Lung (tissue), 12 donors: ENCODE measurements around the gene CYB561A3. TPM values are rescaled to one million over a fixed set of nuclear protein-coding genes. Genes with fewer than 3 reads are reported as not detected.
A peak's percentile ranks its signal among the peaks of the same experiment; 100 is the strongest.

Experiments
- ATAC-seq: fragments of 200-7000 bp; cut with Tn5 transposase; one replicate; pipeline ENCODE4 v1.9.1; 2020; ENCODE audit warnings: moderate number of reproducible peaks; ENCODE audit not compliant: insufficient read depth, low FRiP score
- DNase-seq, 3 donors: peaks; one replicate each; pipeline ENCODE4 v3.0.0-alpha.2; 2013 to 2017
- H3K27ac ChIP-seq, 2 donors: one replicate each; pipeline ENCODE4 v1.5.1; 2013; ENCODE audit warnings: mild to moderate bottlenecking in 2 of 2, moderate library complexity in 2 of 2, control low read depth in 1 of 2, inconsistent platforms in 1 of 2, low read depth in 1 of 2, low read length in 1 of 2
- H3K27me3 ChIP-seq, 3 donors: one replicate each; pipeline ENCODE4 v1.5.1; 2013; ENCODE audit warnings: low read length in 2 of 3; ENCODE audit not compliant: control insufficient read depth in 3 of 3, insufficient read depth in 3 of 3
- H3K36me3 ChIP-seq, 4 donors: one replicate each; pipeline ENCODE4 v1.5.1; 2013; ENCODE audit warnings: low read length in 4 of 4, mild to moderate bottlenecking in 1 of 4, moderate library complexity in 1 of 4; ENCODE audit not compliant: control insufficient read depth in 4 of 4, insufficient read depth in 4 of 4
- H3K4me1 ChIP-seq, 5 donors: one replicate each; pipeline ENCODE4 v1.5.1; 2013; ENCODE audit warnings: low read length in 5 of 5, mild to moderate bottlenecking in 2 of 5, moderate library complexity in 1 of 5; ENCODE audit not compliant: control insufficient read depth in 5 of 5, insufficient read depth in 5 of 5
- H3K4me3 ChIP-seq: one replicate; pipeline ENCODE4 v1.5.1; 2013; ENCODE audit warnings: mild to moderate bottlenecking, control low read depth, moderate library complexity
- H3K9ac ChIP-seq, 2 donors: one replicate each; pipeline ENCODE4 v1.5.1; 2013; ENCODE audit warnings: low read length in 2 of 2, control low read depth in 1 of 2; ENCODE audit not compliant: insufficient read depth in 1 of 2
- H3K9me3 ChIP-seq, 4 donors: one replicate each; pipeline ENCODE4 v1.5.1; 2013; ENCODE audit warnings: low read length in 3 of 4, mild to moderate bottlenecking in 1 of 4, moderate library complexity in 1 of 4; ENCODE audit not compliant: control insufficient read depth in 4 of 4, insufficient read depth in 3 of 4
- WGBS, 2 donors: extraction: QIAGEN DNeasy Blood & Tissue Kit; methylation state at CpG; one replicate each; pipeline ENCODE4 v1.1.7; 2013; 5-methylcytosine and 5-hydroxymethylcytosine counted together
- polyA plus RNA-seq, 2 donors: library from polyadenylated mRNA; stranded (reverse); fragments of 200-250 nt; gene quantifications; one replicate each; pipeline ENCODE4 v1.2.1, GENCODE V29; 2013
- total RNA-seq, 2 donors: library from RNA; depleted of rRNA in 1 of 2; stranded (reverse); fragments of >200 nt in 1 of 2; gene quantifications; one replicate each; pipeline ENCODE4 v1.2.1, GENCODE V29; 2014 to 2021
- TF ChIP-seq, protein P1 (sequence below): IDR thresholded peaks from 2 replicates; pipeline ENCODE4 v1.5.1; 2012; ENCODE audit warnings: mild to moderate bottlenecking; ENCODE audit errors: control extremely low read depth, extremely low read depth
- donor health status: control.
- donor health status: control.
- donor health status: Bipolar disorder and iron deficiency.
- donor health status: healthy.
- donor health status: DM: yes; HTN: yes; CAD: no.

Gene CYB561A3
- total and polyA plus RNA-seq, 4 donors, result 20.8 to 51.3 (median 36.4) TPM

DNA sequence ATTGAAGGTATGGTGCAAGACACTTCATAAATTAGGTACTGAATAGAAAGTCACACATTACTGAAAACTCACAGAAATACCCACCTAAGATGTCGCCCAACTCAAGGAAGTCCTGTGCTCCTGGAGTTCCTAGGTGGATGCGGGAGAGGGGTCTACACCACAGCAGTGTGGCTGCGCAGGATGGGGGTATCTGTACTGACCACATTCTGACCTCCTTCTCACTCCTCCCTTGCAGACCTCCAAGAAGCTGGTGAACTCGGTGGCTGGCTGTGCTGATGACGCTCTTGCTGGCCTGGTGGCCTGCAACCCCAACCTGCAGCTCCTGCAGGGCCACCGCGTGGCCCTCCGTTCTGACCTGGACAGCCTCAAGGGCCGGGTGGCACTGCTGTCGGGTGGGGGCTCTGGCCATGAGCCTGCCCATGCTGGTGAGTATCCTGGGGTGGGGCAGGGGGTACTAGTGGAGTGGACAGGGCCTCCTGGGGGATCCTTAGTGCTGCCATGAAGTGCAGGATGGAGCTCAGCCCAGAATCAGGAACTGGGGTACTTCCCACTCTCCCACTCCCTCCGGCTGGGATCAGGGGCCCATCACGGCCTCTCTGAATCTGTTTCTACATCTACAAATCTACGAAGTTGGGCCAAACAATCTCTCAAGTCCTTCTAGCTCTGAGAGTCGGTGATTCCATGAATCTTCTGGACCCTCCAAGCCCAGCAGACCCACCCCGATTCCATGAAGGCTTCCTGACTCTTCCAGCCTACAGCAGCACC lies 23.8 kb downstream of the CYB561A3 start:
- Histone ChIP-seq H3K9me3 (no peaks in the 10 kb centered on the region), H3K4me3 (no peak overlapping the region), H3K27me3 (no peaks in the 10 kb centered on the region), H3K36me3 (peaks cover 0 to 12% (median 3%) of the 10 kb centered on the region in 4 donors), H3K27ac (no peak overlapping the region), H3K4me1 (peaks cover 0 to 16% (median 3%) of the 10 kb centered on the region in 5 donors), H3K9ac (no peak overlapping the region)
- ATAC-seq, result no peak
- DNase-seq, result no peak
- WGBS, 2 donors, result 96 to 97% methylated on average over 15 of the region's 15 CpGs
- TF ChIP-seq, protein P1, sequence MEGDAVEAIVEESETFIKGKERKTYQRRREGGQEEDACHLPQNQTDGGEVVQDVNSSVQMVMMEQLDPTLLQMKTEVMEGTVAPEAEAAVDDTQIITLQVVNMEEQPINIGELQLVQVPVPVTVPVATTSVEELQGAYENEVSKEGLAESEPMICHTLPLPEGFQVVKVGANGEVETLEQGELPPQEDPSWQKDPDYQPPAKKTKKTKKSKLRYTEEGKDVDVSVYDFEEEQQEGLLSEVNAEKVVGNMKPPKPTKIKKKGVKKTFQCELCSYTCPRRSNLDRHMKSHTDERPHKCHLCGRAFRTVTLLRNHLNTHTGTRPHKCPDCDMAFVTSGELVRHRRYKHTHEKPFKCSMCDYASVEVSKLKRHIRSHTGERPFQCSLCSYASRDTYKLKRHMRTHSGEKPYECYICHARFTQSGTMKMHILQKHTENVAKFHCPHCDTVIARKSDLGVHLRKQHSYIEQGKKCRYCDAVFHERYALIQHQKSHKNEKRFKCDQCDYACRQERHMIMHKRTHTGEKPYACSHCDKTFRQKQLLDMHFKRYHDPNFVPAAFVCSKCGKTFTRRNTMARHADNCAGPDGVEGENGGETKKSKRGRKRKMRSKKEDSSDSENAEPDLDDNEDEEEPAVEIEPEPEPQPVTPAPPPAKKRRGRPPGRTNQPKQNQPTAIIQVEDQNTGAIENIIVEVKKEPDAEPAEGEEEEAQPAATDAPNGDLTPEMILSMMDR, result no peak

DNA sequence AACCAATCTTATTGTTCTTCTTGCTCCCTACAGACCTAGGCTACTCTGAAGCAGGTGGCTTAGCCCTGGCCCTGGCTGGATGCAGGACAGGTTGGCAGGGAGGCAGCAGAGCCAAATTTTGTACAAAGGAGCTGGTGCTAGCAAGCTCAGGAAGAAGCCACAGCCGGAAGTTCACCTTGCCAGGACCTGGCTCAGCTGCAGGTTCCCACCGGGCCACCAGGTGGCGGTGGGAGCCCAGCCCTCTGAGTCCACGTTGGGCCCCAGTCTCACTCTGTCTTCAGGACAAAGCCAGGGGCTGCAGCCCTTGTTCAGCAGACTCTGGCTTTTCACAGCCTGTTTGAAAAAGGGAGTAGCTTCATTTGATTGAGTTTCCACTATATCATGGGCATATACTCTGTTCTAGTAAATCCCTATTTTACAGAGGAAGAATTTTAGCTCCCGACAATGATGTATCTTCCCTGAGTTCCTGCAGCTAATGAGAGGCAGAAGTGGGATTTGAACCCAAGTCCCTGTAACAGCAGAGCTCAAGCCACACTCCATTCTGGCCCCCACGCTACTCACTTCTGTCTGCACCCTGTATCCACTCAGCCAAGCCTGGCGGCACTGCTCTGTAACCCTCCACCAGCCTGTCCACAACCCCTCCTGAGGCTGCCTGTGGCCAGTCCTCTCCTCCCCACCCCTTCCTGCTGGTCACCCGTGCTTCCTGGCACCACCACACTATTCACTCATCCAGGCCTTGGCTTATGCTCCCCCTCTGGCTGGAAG lies 25.3 kb downstream of the CYB561A3 start:
- DNase-seq, result peak; percentile 74 to 82 (median 81)
- H3K4me3 ChIP-seq, result no peak overlapping the region
- TF ChIP-seq, protein P1, result peak; percentile 91
- H3K9me3 ChIP-seq, result no peaks in the 10 kb centered on the region
- 32 to 33% methylated on average over 8 of the region's 8 CpGs for WGBS, 2 donors
- peaks cover 5 to 26% (median 8%) of the 10 kb centered on the region in 5 donors for H3K4me1 ChIP-seq
- H3K36me3 ChIP-seq, result peaks cover 0 to 7% (median 2%) of the 10 kb centered on the region in 4 donors
- H3K9ac ChIP-seq, result no peak overlapping the region
- ATAC-seq, result peak; percentile 73
- no peaks in the 10 kb centered on the region for H3K27me3 ChIP-seq
- H3K27ac ChIP-seq, result peak overlapping the region in 1 of 2 donors; percentile 73

DNA sequence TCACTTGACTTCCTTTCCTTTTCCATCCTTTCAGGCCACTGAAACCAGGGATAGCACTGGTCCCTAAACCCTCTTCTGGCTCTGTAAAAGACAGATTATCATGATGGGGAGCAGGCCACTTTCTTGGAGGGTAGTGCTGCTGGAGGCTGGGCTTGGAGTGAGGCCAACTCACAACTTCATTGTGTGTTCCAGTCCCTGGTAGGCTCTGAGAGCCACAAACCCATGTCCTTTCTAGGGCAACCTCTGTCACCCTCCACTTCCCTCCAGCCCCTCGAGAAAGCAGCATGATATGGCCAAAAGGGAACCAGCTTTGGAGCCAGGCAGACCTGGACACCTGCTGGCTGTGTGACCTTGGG lies 26.3 kb downstream of the CYB561A3 start:
- H3K4me1 ChIP-seq, result peaks cover 7 to 30% (median 10%) of the 10 kb centered on the region in 5 donors
- DNase-seq (no peak), ATAC-seq (no peak)
- H3K36me3 ChIP-seq, result peaks cover 0 to 7% (median 2%) of the 10 kb centered on the region in 4 donors
- TF ChIP-seq, protein P1, result no peak
- WGBS, 2 donors, result 23 to 60% methylated on average over 1 of the region's 1 CpG
- no peak overlapping the region for H3K4me3 ChIP-seq
- H3K9ac ChIP-seq, result no peak overlapping the region
- H3K27me3 ChIP-seq, result no peaks in the 10 kb centered on the region
- H3K9me3 ChIP-seq, result no peaks in the 10 kb centered on the region
- H3K27ac ChIP-seq, result no peak overlapping the region
